Measurements from ENCODE around the gene OBSL1. TPM values are rescaled to one million over a fixed set of nuclear protein-coding genes. Genes with fewer than 3 reads are reported as not detected.

The OBSL1 gene
- total RNA-seq, 2 experiments from 2014 or later, result 1.3 to 1.4 TPM

DNA sequence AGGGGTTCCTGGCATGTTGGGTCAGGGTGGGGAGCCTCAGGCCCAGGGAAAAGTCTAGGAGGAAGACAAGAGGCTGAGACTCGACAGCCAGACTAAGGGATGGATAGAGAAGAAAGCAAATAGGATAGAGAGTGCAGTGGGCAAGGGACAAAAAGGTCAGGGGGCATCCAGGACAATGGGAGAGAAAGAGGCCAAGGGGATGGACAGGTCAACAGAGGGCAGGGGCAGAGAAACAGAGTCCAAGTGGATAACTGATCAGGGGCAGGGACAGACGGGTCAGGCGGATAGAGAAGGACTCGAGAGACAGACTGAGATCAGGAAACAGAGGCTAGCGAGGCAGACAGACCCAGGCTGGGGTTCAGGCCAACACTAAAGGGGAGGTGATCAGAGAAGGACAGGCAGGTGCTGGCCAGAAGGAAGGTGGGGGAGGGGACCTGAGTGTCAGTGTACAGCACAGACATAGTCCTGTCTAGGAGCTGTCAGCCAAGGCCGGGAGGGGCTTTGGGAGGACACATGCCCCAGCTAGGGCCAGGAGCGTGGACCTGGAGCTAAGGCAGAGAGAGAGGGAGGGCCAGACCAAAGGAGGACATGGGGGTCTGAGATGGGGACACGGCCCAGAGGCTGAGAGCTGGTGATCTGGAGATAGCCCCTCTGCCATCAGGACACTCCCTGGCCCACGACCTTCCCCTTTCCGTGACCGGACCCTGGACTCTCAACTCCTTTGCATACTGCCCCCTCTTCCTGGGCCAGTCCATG lies 44.8 kb downstream of the OBSL1 start:
- H3K9me3 Mint-ChIP-seq, result no peaks in the 10 kb centered on the region
- H3K27ac Mint-ChIP-seq, result no peak overlapping the region
- ChIA-PET POLR2A (interaction anchor here (1.3 kb wide), 1 partner anchor 30 kb away, joined by 3 read pairs; no protein-coding TSS in a partner anchor), CTCF (interaction anchor here (1.1 to 10.0 kb wide), 10 partner anchors 8 to 125 kb away, joined by 3 to 283 read pairs (median 13); partner anchors contain the start of gene GMPPA)
- peaks cover 64% of the 10 kb centered on the region for H3K27me3 Mint-ChIP-seq
- no peak overlapping the region for H3K4me3 Mint-ChIP-seq
- TF ChIP-seq, protein P1, sequence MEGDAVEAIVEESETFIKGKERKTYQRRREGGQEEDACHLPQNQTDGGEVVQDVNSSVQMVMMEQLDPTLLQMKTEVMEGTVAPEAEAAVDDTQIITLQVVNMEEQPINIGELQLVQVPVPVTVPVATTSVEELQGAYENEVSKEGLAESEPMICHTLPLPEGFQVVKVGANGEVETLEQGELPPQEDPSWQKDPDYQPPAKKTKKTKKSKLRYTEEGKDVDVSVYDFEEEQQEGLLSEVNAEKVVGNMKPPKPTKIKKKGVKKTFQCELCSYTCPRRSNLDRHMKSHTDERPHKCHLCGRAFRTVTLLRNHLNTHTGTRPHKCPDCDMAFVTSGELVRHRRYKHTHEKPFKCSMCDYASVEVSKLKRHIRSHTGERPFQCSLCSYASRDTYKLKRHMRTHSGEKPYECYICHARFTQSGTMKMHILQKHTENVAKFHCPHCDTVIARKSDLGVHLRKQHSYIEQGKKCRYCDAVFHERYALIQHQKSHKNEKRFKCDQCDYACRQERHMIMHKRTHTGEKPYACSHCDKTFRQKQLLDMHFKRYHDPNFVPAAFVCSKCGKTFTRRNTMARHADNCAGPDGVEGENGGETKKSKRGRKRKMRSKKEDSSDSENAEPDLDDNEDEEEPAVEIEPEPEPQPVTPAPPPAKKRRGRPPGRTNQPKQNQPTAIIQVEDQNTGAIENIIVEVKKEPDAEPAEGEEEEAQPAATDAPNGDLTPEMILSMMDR (IDR thresholded peaks at IDR 0.05), result no peak
- ATAC-seq, result no peak
- no peak for DNase-seq
- intact Hi-C loops (cut with micrococcal nuclease), result no loop called here
- no peaks in the 10 kb centered on the region for H3K36me3 Mint-ChIP-seq (ENCODE audit: low read depth)
- peaks cover 7% of the 10 kb centered on the region for H3K4me1 Mint-ChIP-seq (ENCODE audit: low read depth)

DNA sequence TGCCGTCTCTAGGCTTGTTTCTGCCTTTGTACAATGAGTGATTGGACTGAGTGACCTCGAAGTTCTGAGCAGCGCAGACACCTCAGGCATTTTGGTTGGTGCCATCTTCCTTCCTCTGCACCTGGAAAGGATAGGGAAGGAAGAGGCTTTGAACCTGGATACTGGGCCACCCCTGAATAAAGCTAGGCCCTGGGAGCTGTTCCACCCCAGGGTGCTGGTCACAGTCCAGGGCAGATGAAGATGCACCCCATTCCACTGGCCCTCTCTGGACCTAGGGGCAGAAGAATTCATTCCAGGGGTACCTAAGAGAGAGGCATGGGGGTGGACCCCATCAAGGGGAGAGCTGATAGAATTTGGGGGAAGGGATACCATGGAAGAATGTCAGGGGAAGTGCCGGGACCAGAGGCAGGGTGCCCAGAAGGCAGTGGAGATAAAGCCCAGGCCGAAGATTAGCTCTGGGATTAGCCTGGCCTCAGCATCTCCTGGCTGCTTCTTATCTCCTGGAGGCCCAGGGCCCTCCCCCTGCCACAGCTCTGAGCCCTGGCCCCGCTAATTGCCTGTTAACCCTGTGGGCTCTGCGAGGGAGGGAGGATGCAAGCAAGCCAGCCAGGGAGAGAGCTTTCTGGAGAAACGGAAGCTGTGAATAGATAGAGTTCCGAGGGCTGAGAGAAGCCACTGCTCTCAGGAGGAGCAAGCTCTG lies 45.7 kb downstream of the OBSL1 start:
- intact Hi-C loops (cut with micrococcal nuclease), result no loop called here
- Mint-ChIP-seq H3K27me3 (peaks cover 65% of the 10 kb centered on the region), H3K27ac (no peak overlapping the region), H3K9me3 (no peaks in the 10 kb centered on the region), H3K36me3 (ENCODE audit: low read depth) (no peaks in the 10 kb centered on the region), H3K4me3 (no peak overlapping the region), H3K4me1 (ENCODE audit: low read depth) (peaks cover 7% of the 10 kb centered on the region)
- CTCF ChIA-PET, result interaction anchor here (1.1 to 10.0 kb wide), 10 partner anchors 15 to 137 kb away, joined by 3 to 283 read pairs (median 5); partner anchors contain the start of genes DNPEP and GMPPA
- POLR2A ChIA-PET, result interaction anchor here (0.8 to 1.3 kb wide), 2 partner anchors 12 to 29 kb away, joined by 3 read pairs; partner anchors contain the start of gene ASIC4
- ATAC-seq (no peak), DNase-seq (no peak)
- TF ChIP-seq, protein P1 (IDR thresholded peaks at IDR 0.05), result no peak

GRCh38 chr2:219524817-219525216 lies 46.5 kb downstream of the OBSL1 start:
- Mint-ChIP-seq H3K4me1 (ENCODE audit: low read depth) (peaks cover 7% of the 10 kb centered on the region), H3K27ac (no peak overlapping the region), H3K36me3 (ENCODE audit: low read depth) (no peaks in the 10 kb centered on the region), H3K27me3 (peaks cover 65% of the 10 kb centered on the region), H3K9me3 (no peaks in the 10 kb centered on the region), H3K4me3 (no peak overlapping the region)
- POLR2A ChIA-PET, result interaction anchor here (0.6 kb wide), 1 partner anchor 8 kb away, joined by 3 read pairs; no protein-coding TSS in a partner anchor
- intact Hi-C loops (cut with micrococcal nuclease), result no loop called here
- no peak for ATAC-seq
- no peak for DNase-seq
- CTCF ChIA-PET, result interaction anchor here (1.2 to 10.0 kb wide), 8 partner anchors 14 to 137 kb away, joined by 3 to 283 read pairs (median 6); partner anchors contain the start of genes DNPEP and GMPPA
- TF ChIP-seq, protein P1 (IDR thresholded peaks at IDR 0.05), result no peak

- Mint-ChIP-seq H3K36me3 (ENCODE audit: low read depth) (no peaks in the 10 kb centered on the region), H3K9me3 (no peaks in the 10 kb centered on the region), H3K4me3 (no peak overlapping the region), H3K27me3 (peaks cover 61% of the 10 kb centered on the region), H3K27ac (no peak overlapping the region), H3K4me1 (ENCODE audit: low read depth) (peaks cover 7% of the 10 kb centered on the region)
- TF ChIP-seq, protein P1 (IDR thresholded peaks at IDR 0.05), result no peak
- intact Hi-C loops (cut with micrococcal nuclease), result no loop called here
- peak; percentile 32 for ATAC-seq
- peak; percentile 24 for DNase-seq
- ChIA-PET CTCF (interaction anchor here (0.8 to 10.0 kb wide), 7 partner anchors 9 to 56 kb away, joined by 3 to 283 read pairs (median 4); partner anchors contain the start of genes ASIC4 and GMPPA), POLR2A (no interaction called here)
Measured at GRCh38 chr2:219523031-219523671, 48.2 kb downstream of the OBSL1 start.
